ENCODE measurements around the gene TLR10.
"Not testable (repeated sequence)": the region's sequence is repeated elsewhere in the genome, so short reads cannot be mapped to it uniquely, and the experiment has no call there.

TLR10 gene, protein sequence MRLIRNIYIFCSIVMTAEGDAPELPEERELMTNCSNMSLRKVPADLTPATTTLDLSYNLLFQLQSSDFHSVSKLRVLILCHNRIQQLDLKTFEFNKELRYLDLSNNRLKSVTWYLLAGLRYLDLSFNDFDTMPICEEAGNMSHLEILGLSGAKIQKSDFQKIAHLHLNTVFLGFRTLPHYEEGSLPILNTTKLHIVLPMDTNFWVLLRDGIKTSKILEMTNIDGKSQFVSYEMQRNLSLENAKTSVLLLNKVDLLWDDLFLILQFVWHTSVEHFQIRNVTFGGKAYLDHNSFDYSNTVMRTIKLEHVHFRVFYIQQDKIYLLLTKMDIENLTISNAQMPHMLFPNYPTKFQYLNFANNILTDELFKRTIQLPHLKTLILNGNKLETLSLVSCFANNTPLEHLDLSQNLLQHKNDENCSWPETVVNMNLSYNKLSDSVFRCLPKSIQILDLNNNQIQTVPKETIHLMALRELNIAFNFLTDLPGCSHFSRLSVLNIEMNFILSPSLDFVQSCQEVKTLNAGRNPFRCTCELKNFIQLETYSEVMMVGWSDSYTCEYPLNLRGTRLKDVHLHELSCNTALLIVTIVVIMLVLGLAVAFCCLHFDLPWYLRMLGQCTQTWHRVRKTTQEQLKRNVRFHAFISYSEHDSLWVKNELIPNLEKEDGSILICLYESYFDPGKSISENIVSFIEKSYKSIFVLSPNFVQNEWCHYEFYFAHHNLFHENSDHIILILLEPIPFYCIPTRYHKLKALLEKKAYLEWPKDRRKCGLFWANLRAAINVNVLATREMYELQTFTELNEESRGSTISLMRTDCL

DNA sequence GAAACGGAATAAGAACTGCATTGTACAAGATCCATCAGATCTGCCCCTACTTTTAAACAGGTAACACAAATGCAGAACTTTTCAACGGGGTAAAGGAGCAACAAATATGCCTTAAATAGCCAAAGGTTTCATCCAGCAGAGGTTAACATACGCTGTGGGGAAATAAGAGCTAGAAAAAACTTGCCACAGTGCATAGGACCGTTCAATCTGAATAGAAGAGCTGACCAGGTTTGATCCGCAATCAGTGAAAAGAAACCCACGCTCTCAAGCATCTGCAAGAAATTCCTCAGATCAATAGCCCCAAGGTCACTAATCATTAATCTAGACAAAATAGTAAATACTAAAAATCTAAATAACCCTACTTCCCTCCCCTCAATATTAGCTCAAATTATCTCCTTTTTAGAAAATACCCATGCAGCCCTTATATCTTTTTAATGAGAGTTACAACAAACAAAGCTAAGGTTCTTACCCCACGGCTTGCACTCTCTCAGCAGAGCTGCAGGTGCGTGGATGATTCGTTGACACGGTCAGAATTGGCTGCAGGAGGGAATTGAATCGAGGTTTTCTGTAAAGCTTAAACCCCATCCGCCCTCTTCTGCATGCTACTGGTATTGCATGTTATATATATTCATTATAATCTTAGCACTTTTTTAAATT lies at the start of gene TLR10:
Gene TLR10 (minus strand): TSS at position 539 of the 657 bp plus-strand sequence. CDS start 7,400 bp downstream, outside the sequence.
- no peak for DNase-seq

DNA sequence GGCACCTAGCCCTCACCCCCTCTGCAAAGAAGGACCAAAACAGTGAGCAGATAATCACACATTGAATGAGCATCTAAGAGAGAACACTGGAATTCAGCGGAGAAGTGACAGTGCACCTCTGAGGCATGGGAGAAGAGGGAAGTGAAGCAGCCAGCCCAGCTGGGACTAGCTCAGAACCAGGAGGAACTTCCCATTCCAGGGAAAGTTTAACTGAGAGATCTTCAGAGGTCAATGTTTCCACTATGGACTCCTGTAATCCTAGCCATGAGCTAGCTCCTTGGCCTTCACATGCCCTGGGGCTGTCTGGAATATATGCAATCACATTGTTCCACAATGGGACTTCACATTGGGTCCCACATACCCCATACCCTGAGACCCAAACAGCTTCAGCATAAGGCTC lies 49.4 kb upstream of the TLR10 start:
- DNase-seq: no peak

DNA sequence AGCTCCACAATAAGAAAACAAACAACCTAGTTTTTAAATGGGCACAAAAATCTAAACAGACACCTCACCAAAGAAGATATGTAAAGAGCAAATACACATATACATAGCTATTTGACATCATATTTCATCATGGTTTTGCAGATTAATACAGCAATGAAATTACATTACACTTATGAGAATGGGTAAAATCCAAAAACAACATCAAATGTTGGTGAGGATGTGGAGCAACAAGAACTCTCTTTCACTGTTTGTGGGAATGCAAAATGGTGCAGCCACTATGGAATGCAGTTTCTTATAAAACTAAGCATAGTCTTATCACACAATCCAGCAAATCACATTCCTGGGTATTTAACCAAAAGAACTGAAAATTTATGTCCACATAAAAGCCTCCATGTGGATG lies 48.9 kb upstream of the TLR10 start:
- DNase-seq: no peak

DNA sequence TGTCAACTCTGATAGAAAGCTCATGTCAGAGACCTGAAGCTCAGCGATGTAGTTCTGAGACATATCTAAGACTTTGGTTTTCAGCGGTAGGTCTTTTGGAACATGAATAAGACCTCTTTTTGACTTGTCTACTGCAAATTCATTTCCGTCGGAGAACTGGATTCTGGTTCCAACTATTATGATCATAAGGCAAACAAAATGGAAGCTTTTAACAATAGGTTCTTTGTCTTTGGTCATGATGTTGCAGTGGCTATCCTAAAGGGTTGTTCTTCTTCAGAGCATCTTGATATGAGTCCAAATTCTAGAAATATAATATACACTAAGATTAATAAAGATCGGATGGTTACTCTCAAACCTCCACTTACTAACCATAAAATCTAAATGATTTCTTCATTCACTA lies 46.4 kb upstream of the TLR10 start:
- DNase-seq: no peak

DNA sequence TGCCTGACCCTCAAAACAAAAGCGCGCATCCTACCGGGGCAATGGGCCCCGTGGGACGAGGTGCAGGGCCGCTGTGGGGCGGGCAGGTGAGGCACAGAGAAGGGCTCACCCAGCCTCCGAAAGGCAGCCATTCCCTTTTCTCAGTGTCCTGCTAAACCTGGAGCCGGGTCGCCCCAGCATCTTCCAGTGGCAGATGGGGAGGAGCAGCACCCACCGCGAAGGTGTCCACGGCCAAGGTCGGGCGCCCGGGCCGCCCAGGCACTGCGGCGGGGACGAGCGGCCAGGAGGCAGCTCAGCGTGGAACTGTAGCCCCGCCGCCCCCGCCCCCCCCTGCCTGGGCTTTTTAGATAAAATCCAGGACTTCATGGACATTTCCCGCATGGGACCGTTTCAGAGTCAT lies 41.0 kb upstream of the TLR10 start:
- no peak for DNase-seq

DNA sequence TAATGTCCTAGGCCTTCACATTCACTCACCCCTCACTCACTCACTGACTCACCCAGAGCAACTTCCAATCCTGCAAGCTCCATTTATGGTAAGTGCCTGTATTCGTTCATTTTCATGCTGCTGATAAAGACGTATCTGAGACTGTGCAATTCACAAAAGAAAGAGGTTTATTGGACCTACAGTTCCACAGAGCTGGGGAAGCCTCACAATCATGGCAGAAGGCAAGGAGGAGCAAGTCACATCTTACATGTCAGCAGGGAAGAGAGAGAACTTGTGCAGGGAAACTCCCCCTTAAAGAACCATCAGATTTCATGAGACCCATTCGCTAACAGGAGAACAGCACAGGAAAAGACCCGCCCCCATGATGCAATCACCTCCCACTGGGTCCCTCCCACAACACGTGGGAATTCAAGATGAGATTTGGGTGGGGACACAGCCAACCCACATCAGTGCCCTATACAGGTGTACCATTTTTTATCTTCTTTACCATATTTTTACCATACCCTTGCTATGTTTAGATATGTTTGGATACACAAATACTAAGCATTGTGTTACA lies 40.0 kb upstream of the TLR10 start:
- no peak for DNase-seq

DNA sequence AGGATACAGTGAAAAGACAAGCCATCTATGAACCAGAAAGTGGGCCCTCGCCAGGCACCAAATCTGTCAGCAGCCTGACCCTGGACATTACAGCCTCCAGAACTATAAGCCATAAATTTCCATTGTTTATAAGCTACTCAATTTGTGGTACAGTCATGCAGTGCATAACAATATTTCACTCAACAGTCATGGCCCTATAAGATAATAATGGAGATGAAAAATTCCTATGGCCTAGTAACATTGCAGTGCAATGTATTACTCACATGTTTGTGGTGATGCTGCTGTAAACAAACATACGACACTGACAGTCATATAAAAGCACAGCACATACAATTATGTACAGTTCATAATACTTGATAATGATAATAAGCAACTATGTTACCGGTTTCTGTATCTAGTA lies 38.9 kb upstream of the TLR10 start:
- DNase-seq: no peak

DNA sequence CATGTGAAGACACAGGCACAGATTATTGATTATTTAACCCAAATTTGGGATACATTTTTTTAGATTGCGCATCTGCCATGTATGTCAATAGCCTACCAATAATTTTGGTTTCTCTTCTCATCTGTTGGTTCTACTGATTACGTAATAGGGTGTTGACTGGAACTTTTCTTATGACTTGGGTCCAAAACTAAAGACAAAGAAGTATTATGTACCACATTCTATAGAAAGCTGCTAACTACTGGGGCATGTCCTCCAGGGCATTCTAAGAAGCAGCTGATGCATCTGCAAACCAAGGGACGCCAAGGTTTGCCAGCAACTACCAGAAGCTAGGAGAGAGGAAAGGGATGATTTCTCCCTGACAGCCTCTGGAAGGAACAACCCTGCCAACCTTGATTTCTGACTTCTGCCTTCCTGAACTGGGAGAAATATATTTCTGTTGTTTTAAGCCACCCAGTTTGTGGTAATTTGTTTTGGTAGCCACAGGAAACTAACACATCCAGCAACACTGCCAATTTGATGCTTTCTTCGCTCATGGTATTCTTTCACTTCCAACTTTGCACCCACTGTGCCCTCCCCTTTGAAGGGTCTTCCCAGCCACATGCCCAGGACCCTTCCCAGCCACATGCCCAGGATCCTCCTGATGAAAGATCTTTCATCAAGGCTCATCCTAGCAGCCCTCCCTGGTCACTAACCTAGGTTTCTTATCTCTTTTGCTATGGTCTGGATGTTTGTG lies 37.7 kb upstream of the TLR10 start:
- DNase-seq: no peak

DNA sequence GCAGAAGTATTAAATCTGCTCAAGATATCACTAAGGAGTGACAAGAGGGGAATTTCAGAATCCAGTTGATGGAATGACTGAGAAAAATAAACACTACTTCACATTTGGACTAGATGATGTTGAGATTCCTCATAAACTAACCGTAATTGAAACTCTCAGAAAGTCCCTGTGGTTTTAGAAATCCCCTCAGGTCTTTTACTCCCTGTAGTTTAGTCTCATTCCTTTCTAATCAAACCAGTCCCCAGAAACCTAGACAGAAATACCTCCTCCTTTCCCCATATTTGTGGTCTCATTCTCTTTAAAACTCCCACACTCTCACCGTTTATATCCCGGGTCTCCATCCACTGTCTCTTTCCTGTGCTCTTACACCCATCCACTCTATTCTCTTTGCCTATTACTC lies 36.8 kb upstream of the TLR10 start:
- DNase-seq: no peak

DNA sequence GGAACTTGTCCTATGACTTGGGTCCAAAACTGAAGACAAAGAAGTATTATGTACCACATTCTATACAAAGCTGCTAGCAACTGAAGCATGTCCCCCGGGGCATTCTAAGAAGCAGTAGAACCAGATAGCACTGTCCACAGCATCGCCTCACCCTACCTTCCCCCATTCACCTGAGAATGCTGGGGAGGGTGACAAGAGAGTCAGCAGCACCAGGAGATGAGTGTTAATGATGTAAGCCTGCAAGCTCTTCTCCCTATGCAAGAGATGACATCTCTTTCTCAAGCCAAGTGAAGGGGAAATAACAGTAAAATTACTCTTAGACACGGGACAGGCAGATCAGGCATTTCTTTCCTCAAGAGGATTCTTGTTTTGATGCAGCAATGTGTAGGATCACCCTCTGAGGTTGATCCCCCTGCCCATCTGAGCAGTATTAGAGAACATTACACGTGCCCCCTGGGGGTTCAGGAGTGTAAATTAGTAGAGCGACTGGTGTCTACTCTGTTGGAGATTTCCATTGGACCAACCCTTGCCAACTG lies 35.7 kb upstream of the TLR10 start:
- no peak for DNase-seq

DNA sequence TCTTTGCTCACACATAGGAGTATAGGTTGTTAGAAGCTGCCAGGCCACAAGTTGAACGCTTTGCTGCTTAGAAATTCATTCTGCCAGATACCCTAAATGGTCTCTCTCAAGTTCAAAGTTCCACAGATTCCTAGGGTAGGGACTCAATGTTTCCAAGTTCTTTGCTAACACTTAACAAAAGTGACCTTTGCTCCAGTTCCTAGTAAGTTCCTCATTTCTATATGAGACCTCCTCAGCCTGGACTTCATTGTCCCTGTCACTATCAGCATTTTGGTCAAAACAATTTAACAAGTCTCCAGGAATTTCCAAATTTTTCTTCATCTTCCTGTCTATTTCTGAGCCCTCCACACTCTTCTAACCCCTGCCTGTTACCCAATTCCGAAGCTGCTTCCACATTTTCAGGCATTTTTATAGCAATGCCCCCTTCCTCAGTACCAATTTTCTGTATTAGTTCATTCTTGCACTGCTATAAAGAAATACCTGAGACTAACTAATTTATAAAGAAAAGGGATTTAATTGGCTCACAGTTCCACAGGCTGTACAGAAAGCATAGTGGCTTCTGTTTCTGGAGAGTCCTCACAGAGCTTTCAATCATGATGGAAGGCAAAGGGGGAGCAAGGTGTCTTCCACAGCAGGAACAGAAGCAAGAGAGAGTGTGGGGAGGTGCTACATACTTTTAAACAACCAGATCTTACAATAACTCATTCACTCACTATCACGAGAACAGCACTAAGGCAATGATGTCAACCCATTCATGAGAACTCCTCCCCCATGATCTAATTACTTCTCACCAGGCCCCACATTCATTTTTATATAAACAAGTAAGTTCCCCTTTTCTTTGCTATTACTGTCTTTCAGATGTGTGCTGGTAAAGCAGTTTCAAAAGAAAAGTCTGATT lies 33.3 kb upstream of the TLR10 start:
- no peak for DNase-seq

DNA sequence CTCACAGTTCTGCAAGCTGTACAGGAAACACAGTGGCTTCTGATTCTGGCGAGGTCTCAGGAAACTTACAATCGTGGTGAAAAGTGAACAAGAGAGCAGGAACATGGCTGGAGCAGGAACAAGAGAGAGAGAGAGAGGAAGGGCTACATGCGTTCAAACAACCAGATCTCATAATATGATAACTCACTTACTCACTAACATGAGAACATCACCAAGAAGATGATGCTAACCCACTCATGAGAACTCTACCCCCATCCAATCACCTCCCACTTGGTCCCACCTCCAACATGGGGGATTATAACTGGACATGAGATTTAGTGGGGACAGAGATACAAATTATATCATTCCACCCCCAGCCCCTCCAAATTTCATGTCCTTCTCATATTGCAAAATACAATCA lies 31.6 kb upstream of the TLR10 start:
- DNase-seq: no peak

DNA sequence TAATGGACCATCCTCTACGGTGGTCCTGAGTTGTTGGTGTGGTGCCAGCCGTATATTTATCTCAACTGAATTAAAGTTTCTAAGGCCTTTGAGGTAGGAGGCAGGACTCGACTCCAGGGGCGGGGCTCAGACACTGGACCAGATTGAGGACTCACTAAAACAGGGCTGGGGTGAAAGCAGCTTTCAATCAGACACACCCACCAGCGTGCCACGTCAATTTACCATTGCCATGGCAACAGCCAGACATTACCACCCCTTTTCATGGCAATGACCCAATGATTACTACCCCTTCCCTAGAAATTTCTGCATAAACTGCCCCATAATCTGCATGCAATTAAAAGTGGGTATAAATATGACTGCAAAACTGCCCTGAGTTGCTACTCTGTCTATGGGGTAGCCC lies 28.5 kb upstream of the TLR10 start:
- DNase-seq: no peak

DNA sequence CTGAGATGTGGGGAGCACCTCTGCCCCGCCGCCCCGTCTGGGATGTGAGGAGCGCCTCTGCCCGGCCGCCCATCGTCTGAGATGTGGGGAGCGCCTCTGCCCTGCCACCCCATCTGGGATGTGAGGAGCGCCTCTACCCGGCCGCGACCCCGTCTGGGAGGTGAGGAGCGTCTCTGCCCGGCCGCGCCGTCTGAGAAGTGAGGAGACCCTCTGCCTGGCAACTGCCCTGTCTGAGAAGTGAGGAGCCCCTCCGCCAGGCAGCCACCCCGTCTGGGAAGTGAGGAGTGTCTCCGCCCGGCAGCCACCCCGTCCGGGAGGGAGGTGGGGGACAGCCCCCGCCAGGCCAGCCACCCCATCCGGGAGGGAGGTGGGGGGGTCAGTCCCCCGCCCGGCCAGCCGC lies 24.7 kb upstream of the TLR10 start:
- not testable (repeated sequence) for DNase-seq

DNA sequence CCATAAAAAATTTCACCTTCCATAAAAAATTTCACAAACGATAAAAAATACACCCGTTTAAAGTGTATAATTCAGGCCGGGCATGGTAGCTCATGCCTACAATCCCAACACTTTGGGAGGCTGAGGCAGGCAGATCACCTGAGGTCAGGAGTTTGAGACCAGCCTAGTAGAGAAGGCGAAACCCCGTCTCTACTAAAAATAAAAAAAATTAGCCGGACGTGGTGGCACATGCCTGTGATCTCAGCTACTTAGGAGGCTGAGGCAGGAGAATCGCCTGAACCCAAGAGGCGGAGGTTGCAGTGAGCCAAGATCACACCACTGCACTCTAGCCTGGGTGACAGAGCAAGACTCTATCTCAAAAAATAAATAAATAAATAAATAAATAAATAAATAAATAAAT lies 23.5 kb upstream of the TLR10 start:
- not testable (repeated sequence) for DNase-seq

DNA sequence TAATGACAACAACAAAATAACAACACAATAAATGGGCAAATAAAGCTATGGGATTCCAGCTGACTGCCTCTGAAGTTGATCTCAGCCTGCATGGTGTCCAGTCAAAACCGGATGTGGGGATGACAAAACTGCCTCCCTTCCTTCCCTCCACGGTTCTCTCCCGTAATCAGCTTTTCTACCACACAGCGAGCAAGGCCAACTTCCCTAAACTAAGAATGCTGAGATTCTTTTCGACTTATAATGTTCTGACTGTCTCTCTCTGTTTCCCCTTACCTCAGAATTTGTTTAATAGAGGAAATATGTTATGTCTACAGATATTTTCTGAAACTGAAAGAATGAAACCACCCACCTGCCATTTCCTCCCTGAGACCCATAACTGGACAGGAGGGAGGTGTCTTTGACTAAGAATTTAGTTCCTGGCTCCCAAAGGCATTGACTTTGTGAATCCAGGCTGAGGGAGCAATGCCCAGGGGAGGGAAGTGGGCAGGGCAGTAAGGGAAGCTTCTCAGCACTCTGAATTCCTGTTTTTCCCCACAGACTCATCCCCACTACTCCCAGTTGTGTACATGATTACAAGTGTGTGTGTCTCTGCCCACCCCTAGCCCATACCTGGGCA lies 22.8 kb upstream of the TLR10 start:
- no peak for DNase-seq

DNA sequence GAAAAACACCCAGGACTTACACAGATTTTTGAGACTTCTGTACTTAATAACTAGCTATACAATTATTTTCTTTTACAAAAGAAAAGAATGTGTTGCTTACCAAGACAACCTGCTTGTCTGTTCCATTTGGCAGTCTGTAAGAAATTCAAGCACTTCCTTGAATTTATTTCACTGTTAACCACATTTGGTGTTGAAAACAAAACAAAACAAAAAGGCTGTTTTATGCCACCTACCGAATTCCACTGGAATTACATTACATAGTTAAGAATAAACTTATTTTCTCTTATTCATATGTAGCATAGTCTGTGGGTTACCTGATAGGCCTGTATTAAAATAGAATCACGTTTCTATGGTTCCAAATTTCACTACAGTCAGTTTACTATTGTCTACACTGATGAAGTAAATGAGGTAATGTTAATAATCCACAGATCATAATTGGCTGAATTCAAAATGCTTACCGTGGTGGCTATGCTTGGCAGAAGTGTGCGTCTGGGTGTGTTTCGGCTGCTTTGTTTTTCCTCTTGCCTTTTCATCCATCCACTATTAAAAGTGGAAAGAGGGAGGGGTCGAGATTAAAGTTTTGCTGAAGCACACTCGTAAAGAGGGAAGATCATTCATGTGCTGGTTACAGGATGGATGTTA lies 22.0 kb upstream of the TLR10 start, which contains the start of gene TLR1:
Gene TLR1 (minus strand): TSS at position 138 of the 642 bp plus-strand sequence. CDS start 5,960 bp downstream, outside the sequence.
- DNase-seq: no peak

DNA sequence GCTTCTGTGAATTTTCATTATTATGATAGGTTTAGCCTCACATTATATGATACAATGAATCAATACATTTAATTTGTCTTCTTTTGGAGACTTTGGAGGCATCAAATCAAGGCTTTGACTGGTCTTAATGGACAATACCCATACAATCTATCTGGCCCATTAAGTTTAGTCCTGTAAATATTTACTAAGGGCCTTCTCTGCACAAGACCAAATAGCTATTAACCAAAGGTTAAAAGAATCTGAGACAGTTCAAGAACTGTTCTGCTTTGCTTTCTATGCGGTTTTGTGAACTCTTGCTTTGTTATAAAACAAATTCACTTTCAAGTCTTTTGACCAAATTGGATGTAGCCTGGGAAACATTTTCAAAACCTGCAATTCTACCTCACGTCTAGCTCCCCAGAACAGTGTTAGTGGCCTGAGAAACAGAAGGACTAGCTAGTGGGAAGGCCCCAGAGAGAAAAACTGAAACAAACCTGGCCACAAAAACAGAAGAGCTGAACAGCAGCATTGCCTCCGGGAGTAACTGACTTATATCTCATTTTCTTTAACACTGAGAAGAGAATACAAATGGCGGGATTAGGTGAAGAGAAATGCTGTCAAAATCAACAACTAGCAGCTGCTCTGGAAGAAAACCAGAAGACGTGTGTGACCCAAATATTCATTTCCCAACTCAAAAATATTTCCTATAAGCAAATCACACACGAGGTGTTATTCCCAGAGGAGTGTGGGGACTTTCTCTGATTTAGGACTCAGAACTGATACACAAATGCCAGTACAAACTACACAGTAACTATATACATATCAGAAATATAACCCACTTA lies 21.3 kb upstream of the TLR10 start:
- DNase-seq: peak; percentile 31

Measured in right hindlimb (tissue), 1 donor.